ENCODE data around the gene NAGA. TPM values are rescaled to one million over a fixed set of nuclear protein-coding genes. Genes with fewer than 3 reads are reported as not detected.
A peak's percentile ranks its signal among the peaks of the same experiment; 100 is the strongest.
"Not testable (repeated sequence)": the region's sequence is repeated elsewhere in the genome, so short reads cannot be mapped to it uniquely, and the experiment has no call there.

The NAGA gene
- total and polyA plus RNA-seq, 8 donors = 2.3 to 55.8 (median 15.9) TPM

GRCh38 chr22:42074132-42074811 lies 3.7 kb upstream of the NAGA start, which contains the start of gene PHETA2:
PHETA2 (plus strand) TSS chr22:42074248; CDS start chr22:42077294, 3,046 bp downstream.
- peaks cover 47 to 79% (median 63%) of the 10 kb centered on the region in 4 donors for H3K4me1 ChIP-seq

DNA sequence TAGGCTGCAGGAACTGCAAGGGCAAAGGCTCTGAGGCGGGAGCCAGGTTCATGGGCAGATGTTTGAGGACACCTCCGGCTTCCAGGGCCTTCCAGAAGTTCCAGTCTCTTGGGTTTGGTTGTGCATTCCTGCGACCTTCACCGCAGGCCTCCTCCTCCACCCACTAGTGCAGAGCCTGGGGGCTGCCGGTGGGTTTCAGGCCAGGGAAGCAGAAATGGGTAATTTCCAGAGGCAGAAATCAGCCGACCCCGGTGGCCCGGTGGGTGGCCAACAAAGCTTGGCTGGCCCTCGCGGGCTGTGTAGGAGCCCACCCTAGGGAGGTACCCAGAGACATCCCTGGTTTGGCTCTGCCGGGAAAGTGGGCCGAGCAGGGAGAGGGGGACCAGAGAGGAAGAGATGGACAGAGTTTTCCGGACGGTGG lies 3.0 kb upstream of the NAGA start:
- TF ChIP-seq POLR2A (IDR thresholded peaks at IDR 0.05) (no peak), POLR2AphosphoS5 (IDR thresholded peaks at IDR 0.05) (no peak), EP300 (IDR thresholded peaks at IDR 0.05) (no peak)
- TF ChIP-seq, protein P1, sequence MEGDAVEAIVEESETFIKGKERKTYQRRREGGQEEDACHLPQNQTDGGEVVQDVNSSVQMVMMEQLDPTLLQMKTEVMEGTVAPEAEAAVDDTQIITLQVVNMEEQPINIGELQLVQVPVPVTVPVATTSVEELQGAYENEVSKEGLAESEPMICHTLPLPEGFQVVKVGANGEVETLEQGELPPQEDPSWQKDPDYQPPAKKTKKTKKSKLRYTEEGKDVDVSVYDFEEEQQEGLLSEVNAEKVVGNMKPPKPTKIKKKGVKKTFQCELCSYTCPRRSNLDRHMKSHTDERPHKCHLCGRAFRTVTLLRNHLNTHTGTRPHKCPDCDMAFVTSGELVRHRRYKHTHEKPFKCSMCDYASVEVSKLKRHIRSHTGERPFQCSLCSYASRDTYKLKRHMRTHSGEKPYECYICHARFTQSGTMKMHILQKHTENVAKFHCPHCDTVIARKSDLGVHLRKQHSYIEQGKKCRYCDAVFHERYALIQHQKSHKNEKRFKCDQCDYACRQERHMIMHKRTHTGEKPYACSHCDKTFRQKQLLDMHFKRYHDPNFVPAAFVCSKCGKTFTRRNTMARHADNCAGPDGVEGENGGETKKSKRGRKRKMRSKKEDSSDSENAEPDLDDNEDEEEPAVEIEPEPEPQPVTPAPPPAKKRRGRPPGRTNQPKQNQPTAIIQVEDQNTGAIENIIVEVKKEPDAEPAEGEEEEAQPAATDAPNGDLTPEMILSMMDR (IDR thresholded peaks at IDR 0.05) = no peak
- H3K4me1 ChIP-seq = peaks cover 41 to 79% (median 61%) of the 10 kb centered on the region in 4 donors
- no peak for DNase-seq
- peak overlapping the region; percentile 59 to 81 (median 68) for H3K4me3 ChIP-seq
- H3K9me3 ChIP-seq = no peaks in the 10 kb centered on the region
- H3K36me3 ChIP-seq = peaks cover 7 to 24% (median 21%) of the 10 kb centered on the region in 4 donors
- intact Hi-C loops (cut with DNase I; ENCODE audit: low total_unique reads) = no loop called here
- 64 to 79% (median 71%) methylated on average over 10 to 14 of the region's 14 CpGs for WGBS, 5 donors
- peak overlapping the region; percentile 93 to 97 (median 95) for H3K27ac ChIP-seq
- H3K27me3 ChIP-seq = no peaks in the 10 kb centered on the region

More at GRCh38 chr22:42074132-42074811, 3.7 kb upstream of the NAGA start, which contains the start of gene PHETA2:
- peak; percentile 61 to 85 for DNase-seq
- peak within 1 kb of the TSS; percentile 93 to 97 (median 95) for H3K27ac ChIP-seq
- intact Hi-C loops (cut with DNase I; ENCODE audit: low total_unique reads) = no loop called here
- no peak for TF ChIP-seq POLR2A (IDR thresholded peaks at IDR 0.05)
- TF ChIP-seq EP300 (IDR thresholded peaks at IDR 0.05) = no peak
- TF ChIP-seq, protein P1 (IDR thresholded peaks at IDR 0.05) = peak in 4 of 7 experiments; percentile 19 to 54 (median 30)
- peak in 1 of 3 donors; percentile 49 for TF ChIP-seq POLR2AphosphoS5 (IDR thresholded peaks at IDR 0.05)
- H3K9me3 ChIP-seq = no peaks in the 10 kb centered on the region
- H3K36me3 ChIP-seq = peaks cover 7 to 22% (median 21%) of the 10 kb centered on the region in 4 donors
- 0 to 2% (median 0%) methylated on average over 18 to 55 of the region's 55 CpGs for WGBS, 5 donors
- no peaks in the 10 kb centered on the region for H3K27me3 ChIP-seq
- peak within 1 kb of the TSS; percentile 59 to 81 (median 68) for H3K4me3 ChIP-seq

DNA sequence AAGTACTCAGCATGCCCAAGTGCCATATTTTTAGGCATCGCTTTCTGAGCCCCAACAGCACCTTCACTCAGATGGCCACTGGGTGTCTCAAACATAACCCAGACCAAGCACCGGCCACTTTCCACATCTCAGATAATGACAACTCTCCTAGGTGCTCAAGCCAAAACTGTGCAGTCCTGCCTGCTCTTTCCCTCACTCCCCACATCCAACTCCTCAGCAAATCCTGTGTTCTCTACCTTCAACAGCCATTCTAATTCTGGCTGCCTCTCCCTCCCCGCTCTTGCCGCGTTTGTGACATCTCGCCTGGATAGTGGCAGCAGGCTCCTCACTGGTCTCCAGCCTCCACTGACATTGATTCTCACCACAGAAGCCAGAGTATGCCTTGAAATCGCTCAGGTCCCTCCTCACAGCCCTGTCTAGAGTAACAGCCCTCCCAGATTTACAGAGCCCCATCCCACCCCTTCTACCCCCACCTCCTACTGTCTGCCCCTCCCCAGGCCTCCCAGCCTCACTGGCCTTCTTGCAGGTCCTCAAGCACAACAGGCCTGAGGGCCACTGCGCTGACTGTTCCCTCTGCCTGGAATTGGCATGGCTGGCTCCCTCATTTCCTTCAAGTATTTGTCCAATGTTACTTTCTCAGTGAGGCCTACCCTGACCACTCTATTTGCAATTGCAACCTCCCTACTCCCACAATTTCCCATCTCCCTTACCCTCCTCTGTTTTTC lies 2.2 kb upstream of the NAGA start:
- no peak overlapping the region for H3K4me3 ChIP-seq
- peaks cover 11 to 31% (median 24%) of the 10 kb centered on the region in 4 donors for H3K36me3 ChIP-seq
- no peak for TF ChIP-seq POLR2A (IDR thresholded peaks at IDR 0.05)
- no peak for TF ChIP-seq EP300 (IDR thresholded peaks at IDR 0.05)
- no peaks in the 10 kb centered on the region for H3K27me3 ChIP-seq
- peaks cover 34 to 78% (median 52%) of the 10 kb centered on the region in 4 donors for H3K4me1 ChIP-seq
- H3K27ac ChIP-seq = no peak overlapping the region
- 81 to 93% (median 83%) methylated on average over 8 of the region's 8 CpGs for WGBS, 5 donors
- no peak for DNase-seq
- H3K9me3 ChIP-seq = no peaks in the 10 kb centered on the region
- intact Hi-C loops (cut with DNase I; ENCODE audit: low total_unique reads) = no loop called here

- H3K9me3 ChIP-seq; DNase-seq; intact Hi-C loops (cut with DNase I; ENCODE audit: low total_unique reads); H3K27me3 ChIP-seq: not testable (repeated sequence)
- H3K27ac ChIP-seq = peak overlapping the region in 4 of 5 donors; percentile 88 to 93 (median 90)
- peaks cover 17 to 31% (median 25%) of the 10 kb centered on the region in 4 donors for H3K36me3 ChIP-seq
- 68 to 78% (median 70%) methylated on average over 7 of the region's 7 CpGs for WGBS, 5 donors
- H3K4me1 ChIP-seq = peaks cover 30 to 69% (median 46%) of the 10 kb centered on the region in 4 donors
- peak overlapping the region; percentile 51 to 69 (median 60) for H3K4me3 ChIP-seq
Measured at GRCh38 chr22:42071508-42071907, 896 bp upstream of the NAGA start.

- intact Hi-C loops (cut with DNase I; ENCODE audit: low total_unique reads) = no loop called here
- WGBS, 5 donors = 11 to 21% (median 16%) methylated on average over 14 to 19 of the region's 19 CpGs
- Histone ChIP-seq H3K4me1 (peaks cover 27 to 60% (median 37%) of the 10 kb centered on the region in 4 donors), H3K27me3 (no peaks in the 10 kb centered on the region), H3K36me3 (peaks cover 29 to 39% (median 34%) of the 10 kb centered on the region in 4 donors), H3K4me3 (peak overlapping the region; percentile 51 to 69 (median 60)), H3K9me3 (no peaks in the 10 kb centered on the region), H3K27ac (peak overlapping the region; percentile 88 to 93 (median 89))
- TF ChIP-seq POLR2A (IDR thresholded peaks at IDR 0.05) = no peak
- TF ChIP-seq, protein P1 (IDR thresholded peaks at IDR 0.05) = no peak
- no peak for TF ChIP-seq EP300 (IDR thresholded peaks at IDR 0.05)
- no peak for TF ChIP-seq POLR2AphosphoS5 (IDR thresholded peaks at IDR 0.05)
- no peak for DNase-seq
Measured at GRCh38 chr22:42069801-42070516, 653 bp downstream of the NAGA start.
